Mammary epithelial cell (primary cell): Measurements from ENCODE around the gene ELMO1.

ENCODE experiments used
- EZH2 ChIP-seq: IDR thresholded peaks from 2 replicates; pipeline ENCODE4 v1.6.1; 2012; ENCODE audit warnings: low read length, inconsistent platforms, borderline replicate concordance
- TF ChIP-seq, protein P1 (sequence below), 2 donors: IDR thresholded peaks in 1 of 2; conservative IDR thresholded peaks in 1 of 2; 2 replicates each; pipeline ENCODE4 v1.5.1; 2011 to 2012; ENCODE audit warnings: inconsistent platforms in 2 of 2, low read length in 2 of 2, mild to moderate bottlenecking in 2 of 2, control low read depth in 1 of 2, low read depth in 1 of 2; ENCODE audit not compliant: insufficient read depth in 1 of 2; ENCODE audit errors: extremely low read depth in 1 of 2

DNA sequence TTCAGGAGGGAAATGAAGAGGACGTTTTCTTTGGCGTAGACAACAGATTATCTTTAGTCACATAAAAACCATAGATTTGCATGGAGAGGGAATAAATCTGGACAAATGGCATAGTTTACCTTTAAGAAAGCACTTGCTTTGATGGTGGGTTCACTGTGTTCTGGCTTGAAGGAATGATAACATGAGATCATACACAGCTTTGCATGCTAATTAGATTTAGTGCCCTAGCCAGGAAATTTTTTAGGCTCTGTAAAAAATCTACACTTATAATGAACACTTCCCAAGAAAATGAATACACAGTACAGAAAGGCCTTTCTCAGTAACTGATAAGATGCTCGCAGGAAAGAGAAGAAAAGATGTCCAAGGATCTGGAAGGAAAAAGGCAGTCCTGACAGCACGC lies 506.1 kb downstream of the ELMO1 start:
- TF ChIP-seq, protein P1, sequence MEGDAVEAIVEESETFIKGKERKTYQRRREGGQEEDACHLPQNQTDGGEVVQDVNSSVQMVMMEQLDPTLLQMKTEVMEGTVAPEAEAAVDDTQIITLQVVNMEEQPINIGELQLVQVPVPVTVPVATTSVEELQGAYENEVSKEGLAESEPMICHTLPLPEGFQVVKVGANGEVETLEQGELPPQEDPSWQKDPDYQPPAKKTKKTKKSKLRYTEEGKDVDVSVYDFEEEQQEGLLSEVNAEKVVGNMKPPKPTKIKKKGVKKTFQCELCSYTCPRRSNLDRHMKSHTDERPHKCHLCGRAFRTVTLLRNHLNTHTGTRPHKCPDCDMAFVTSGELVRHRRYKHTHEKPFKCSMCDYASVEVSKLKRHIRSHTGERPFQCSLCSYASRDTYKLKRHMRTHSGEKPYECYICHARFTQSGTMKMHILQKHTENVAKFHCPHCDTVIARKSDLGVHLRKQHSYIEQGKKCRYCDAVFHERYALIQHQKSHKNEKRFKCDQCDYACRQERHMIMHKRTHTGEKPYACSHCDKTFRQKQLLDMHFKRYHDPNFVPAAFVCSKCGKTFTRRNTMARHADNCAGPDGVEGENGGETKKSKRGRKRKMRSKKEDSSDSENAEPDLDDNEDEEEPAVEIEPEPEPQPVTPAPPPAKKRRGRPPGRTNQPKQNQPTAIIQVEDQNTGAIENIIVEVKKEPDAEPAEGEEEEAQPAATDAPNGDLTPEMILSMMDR (conservative IDR thresholded peaks at IDR 0.05 in 1 of 2, IDR thresholded peaks at IDR 0.05 in 1 of 2; ENCODE audit: extremely low read depth in 1 of 2, insufficient read depth in 1 of 2, low read depth in 1 of 2, low read length in 2 of 2), result no peak
- no peak for TF ChIP-seq EZH2
